Measurements from ENCODE around the gene ELAVL2. TPM values are rescaled to one million over a fixed set of nuclear protein-coding genes. Genes with fewer than 3 reads are reported as not detected.

The ELAVL2 gene
- total RNA-seq, 1 experiment from 2014 or later: not detected

- Histone ChIP-seq H3K27ac (ENCODE audit: low read length) (no peak overlapping the region), H3K36me3 (ENCODE audit: control insufficient read depth, insufficient read depth, low read length) (no peaks in the 10 kb centered on the region), H3K4me3 (ENCODE audit: low read depth in 2 of 2, low read length in 2 of 2) (no peak overlapping the region), H3K9me3 (ENCODE audit: control insufficient read depth, insufficient read depth, low read depth, low read length) (no peaks in the 10 kb centered on the region), H3K4me1 (ENCODE audit: control insufficient read depth, insufficient read depth, low read length) (no peaks in the 10 kb centered on the region), H3K27me3 (ENCODE audit: control insufficient read depth, insufficient read depth, low read length) (no peaks in the 10 kb centered on the region)
- ATAC-seq (no peak), DNase-seq (ENCODE audit: low read depth, low spot score) (no peak)
- CTCF ChIA-PET: no interaction called here
- TF ChIP-seq TCF7L2 (IDR thresholded peaks at IDR 0.05; ENCODE audit: low read depth, low read length) (no peak), SIN3A (IDR thresholded peaks at IDR 0.05; ENCODE audit: borderline replicate concordance, insufficient read depth, low read depth, low read length) (no peak), POLR2AphosphoS5 (IDR thresholded peaks at IDR 0.05; ENCODE audit: low read depth, low read length) (no peak)
- TF ChIP-seq, protein P1, sequence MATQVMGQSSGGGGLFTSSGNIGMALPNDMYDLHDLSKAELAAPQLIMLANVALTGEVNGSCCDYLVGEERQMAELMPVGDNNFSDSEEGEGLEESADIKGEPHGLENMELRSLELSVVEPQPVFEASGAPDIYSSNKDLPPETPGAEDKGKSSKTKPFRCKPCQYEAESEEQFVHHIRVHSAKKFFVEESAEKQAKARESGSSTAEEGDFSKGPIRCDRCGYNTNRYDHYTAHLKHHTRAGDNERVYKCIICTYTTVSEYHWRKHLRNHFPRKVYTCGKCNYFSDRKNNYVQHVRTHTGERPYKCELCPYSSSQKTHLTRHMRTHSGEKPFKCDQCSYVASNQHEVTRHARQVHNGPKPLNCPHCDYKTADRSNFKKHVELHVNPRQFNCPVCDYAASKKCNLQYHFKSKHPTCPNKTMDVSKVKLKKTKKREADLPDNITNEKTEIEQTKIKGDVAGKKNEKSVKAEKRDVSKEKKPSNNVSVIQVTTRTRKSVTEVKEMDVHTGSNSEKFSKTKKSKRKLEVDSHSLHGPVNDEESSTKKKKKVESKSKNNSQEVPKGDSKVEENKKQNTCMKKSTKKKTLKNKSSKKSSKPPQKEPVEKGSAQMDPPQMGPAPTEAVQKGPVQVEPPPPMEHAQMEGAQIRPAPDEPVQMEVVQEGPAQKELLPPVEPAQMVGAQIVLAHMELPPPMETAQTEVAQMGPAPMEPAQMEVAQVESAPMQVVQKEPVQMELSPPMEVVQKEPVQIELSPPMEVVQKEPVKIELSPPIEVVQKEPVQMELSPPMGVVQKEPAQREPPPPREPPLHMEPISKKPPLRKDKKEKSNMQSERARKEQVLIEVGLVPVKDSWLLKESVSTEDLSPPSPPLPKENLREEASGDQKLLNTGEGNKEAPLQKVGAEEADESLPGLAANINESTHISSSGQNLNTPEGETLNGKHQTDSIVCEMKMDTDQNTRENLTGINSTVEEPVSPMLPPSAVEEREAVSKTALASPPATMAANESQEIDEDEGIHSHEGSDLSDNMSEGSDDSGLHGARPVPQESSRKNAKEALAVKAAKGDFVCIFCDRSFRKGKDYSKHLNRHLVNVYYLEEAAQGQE (IDR thresholded peaks at IDR 0.05; ENCODE audit: insufficient read depth in 1 of 2, low read depth in 2 of 2, low read length in 1 of 2): no peak
- TF ChIP-seq, protein P2, sequence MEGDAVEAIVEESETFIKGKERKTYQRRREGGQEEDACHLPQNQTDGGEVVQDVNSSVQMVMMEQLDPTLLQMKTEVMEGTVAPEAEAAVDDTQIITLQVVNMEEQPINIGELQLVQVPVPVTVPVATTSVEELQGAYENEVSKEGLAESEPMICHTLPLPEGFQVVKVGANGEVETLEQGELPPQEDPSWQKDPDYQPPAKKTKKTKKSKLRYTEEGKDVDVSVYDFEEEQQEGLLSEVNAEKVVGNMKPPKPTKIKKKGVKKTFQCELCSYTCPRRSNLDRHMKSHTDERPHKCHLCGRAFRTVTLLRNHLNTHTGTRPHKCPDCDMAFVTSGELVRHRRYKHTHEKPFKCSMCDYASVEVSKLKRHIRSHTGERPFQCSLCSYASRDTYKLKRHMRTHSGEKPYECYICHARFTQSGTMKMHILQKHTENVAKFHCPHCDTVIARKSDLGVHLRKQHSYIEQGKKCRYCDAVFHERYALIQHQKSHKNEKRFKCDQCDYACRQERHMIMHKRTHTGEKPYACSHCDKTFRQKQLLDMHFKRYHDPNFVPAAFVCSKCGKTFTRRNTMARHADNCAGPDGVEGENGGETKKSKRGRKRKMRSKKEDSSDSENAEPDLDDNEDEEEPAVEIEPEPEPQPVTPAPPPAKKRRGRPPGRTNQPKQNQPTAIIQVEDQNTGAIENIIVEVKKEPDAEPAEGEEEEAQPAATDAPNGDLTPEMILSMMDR (IDR thresholded peaks at IDR 0.05): no peak
- in situ Hi-C loops (cut with HindIII; ENCODE audit: low pct_unique_long_range_greater_than_20kb, low sequenced_read_pairs): no loop called here
- intact Hi-C loops (cut with micrococcal nuclease; ENCODE audit: unreplicated experiment): no loop called here
- BruUV-seq (replicated peaks): no TSS peak
- POLR2A ChIA-PET: no interaction called here
These were observed 56.6 kb downstream of the ELAVL2 start for GRCh38 chr9:23769307-23769935.

DNA sequence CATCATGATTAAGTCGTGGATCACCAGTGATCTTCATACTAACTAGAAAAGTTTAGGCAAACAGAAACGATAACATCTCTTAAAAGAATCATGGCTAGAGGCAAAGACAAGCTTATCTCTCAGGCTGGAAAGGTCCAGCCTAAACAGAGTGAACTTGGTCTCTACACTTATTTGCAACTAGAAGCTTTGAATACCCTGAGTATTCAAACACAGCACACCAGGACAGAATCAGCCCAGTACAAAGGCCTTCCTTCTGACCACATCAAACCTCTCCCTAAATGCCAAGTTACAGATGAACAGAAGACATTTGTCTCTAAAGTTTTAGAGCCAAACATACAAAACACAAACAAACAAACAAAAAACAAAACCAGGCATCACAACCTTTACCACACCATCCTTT lies 57.2 kb downstream of the ELAVL2 start:
- Histone ChIP-seq H3K9me3 (ENCODE audit: control insufficient read depth, insufficient read depth, low read depth, low read length) (no peaks in the 10 kb centered on the region), H3K27me3 (ENCODE audit: control insufficient read depth, insufficient read depth, low read length) (no peaks in the 10 kb centered on the region), H3K4me3 (ENCODE audit: low read depth in 2 of 2, low read length in 2 of 2) (no peak overlapping the region), H3K36me3 (ENCODE audit: control insufficient read depth, insufficient read depth, low read length) (no peaks in the 10 kb centered on the region), H3K27ac (ENCODE audit: low read length) (no peak overlapping the region), H3K4me1 (ENCODE audit: control insufficient read depth, insufficient read depth, low read length) (no peaks in the 10 kb centered on the region)
- BruUV-seq (replicated peaks): no TSS peak
- in situ Hi-C loops (cut with HindIII; ENCODE audit: low pct_unique_long_range_greater_than_20kb, low sequenced_read_pairs): no loop called here
- no peak for ATAC-seq
- DNase-seq (ENCODE audit: low read depth, low spot score): no peak
- ChIA-PET CTCF (no interaction called here), POLR2A (no interaction called here)
- TF ChIP-seq POLR2AphosphoS5 (IDR thresholded peaks at IDR 0.05; ENCODE audit: low read depth, low read length) (no peak), SIN3A (IDR thresholded peaks at IDR 0.05; ENCODE audit: borderline replicate concordance, insufficient read depth, low read depth, low read length) (no peak), TCF7L2 (IDR thresholded peaks at IDR 0.05; ENCODE audit: low read depth, low read length) (no peak)
- TF ChIP-seq, protein P1 (IDR thresholded peaks at IDR 0.05; ENCODE audit: insufficient read depth in 1 of 2, low read depth in 2 of 2, low read length in 1 of 2): no peak
- TF ChIP-seq, protein P2 (IDR thresholded peaks at IDR 0.05): no peak
- intact Hi-C loops (cut with micrococcal nuclease; ENCODE audit: unreplicated experiment): no loop called here

Data from Panc1 (cell line).